Erythroblast (primary cell): Measurements from ENCODE around the gene GLIS1.

Experiments used
- GATA1 ChIP-seq: IDR thresholded peaks from 2 replicates; pipeline ENCODE4 v1.6.1; 2011; ENCODE audit warnings: low read depth, mild to moderate bottlenecking, control low read depth, low read length, moderate library complexity
- POLR2A ChIP-seq: IDR thresholded peaks from 2 replicates; pipeline ENCODE4 v1.6.1; 2011; ENCODE audit warnings: mild to moderate bottlenecking, low read length

DNA sequence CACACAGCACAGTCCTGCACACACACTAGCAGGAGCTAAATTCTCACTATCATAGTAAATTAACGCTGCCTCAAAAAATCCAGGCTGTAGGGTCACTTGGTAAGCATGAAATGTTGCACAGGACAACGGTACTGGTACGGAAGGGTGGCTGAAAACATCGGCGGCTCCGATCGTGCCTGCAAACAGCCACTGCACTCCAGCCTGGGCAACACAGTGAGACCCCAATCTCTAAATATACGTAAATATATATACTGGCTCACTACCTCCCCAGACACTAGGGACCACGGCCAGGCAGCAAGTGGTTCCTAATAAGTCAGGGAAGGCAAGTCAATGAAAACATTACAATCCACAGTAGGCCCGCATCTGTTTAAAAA is 44.3 kb downstream of the GLIS1 start:
- TF ChIP-seq POLR2A (no peak), GATA1 (no peak)
